ENCODE results near the gene MGP. TPM values are rescaled to one million over a fixed set of nuclear protein-coding genes. Genes with fewer than 3 reads are reported as not detected.
A peak's percentile ranks its signal among the peaks of the same experiment; 100 is the strongest.

The MGP gene
- polyA plus RNA-seq, 3 donors, result not detected

DNA sequence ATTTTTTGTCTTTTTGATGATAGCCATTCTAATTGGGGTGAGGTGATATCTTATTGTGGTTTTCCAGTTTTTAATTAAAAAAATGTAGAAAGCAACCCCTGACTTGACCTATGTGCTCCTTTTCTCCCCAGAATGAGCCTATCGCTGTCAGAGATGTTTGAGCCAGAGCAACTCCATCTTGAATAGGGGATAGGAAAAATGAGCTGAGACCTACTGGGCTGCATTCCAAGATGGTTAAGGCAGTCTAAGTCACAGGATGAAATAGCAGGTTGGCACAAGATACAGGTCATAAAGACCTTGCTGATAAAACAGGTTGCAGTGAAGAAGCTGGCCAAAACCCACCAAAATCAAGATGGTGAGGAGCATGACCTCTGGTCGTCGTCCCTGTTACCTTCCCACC lies 38.9 kb upstream of the MGP start:
- Mint-ChIP-seq H3K4me1 (peaks cover 5% of the 10 kb centered on the region), H3K9me3 (peaks cover 0 to 1% (median 0%) of the 10 kb centered on the region in 7 donors), H3K4me3 (no peak overlapping the region), H3K27ac (no peak overlapping the region), H3K36me3 (peaks cover 51% of the 10 kb centered on the region in 2 donors), H3K27me3 (ENCODE audit: low read depth in 3 of 3) (peaks cover 0 to 3% (median 0%) of the 10 kb centered on the region in 3 donors)
- H3K9ac ChIP-seq (ENCODE audit: insufficient read depth, low read length, poor library complexity, severe bottlenecking), result no peak overlapping the region
- WGBS (ENCODE audit: insufficient coverage), result no CpG with 5 or more reads among the region's 3 CpGs
- H3K79me2 ChIP-seq (ENCODE audit: insufficient read depth, low read length), result no peaks in the 10 kb centered on the region
- H2AFZ ChIP-seq (ENCODE audit: insufficient read depth, low read depth, low read length, poor library complexity, severe bottlenecking), result no peak overlapping the region
- peaks cover 0 to 6% of the 10 kb centered on the region in 2 donors for H3K4me1 ChIP-seq (ENCODE audit: control insufficient read depth in 1 of 2, insufficient read depth in 2 of 2, low read length in 2 of 2)
- no peak overlapping the region for H3K4me2 ChIP-seq (replicated peaks; ENCODE audit: extremely low read depth, low read length, poor library complexity, severe bottlenecking)
- H3K36me3 ChIP-seq (replicated peaks in 1 of 2; ENCODE audit: control insufficient read depth in 1 of 2, insufficient read depth in 2 of 2, low read length in 2 of 2), result peaks cover 31 to 50% of the 10 kb centered on the region in 2 donors
- TF ChIP-seq, protein P1, sequence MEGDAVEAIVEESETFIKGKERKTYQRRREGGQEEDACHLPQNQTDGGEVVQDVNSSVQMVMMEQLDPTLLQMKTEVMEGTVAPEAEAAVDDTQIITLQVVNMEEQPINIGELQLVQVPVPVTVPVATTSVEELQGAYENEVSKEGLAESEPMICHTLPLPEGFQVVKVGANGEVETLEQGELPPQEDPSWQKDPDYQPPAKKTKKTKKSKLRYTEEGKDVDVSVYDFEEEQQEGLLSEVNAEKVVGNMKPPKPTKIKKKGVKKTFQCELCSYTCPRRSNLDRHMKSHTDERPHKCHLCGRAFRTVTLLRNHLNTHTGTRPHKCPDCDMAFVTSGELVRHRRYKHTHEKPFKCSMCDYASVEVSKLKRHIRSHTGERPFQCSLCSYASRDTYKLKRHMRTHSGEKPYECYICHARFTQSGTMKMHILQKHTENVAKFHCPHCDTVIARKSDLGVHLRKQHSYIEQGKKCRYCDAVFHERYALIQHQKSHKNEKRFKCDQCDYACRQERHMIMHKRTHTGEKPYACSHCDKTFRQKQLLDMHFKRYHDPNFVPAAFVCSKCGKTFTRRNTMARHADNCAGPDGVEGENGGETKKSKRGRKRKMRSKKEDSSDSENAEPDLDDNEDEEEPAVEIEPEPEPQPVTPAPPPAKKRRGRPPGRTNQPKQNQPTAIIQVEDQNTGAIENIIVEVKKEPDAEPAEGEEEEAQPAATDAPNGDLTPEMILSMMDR (IDR thresholded peaks at IDR 0.05), result no peak
- no peaks in the 10 kb centered on the region for H3K9me3 ChIP-seq (replicated peaks in 1 of 2; ENCODE audit: control insufficient read depth in 1 of 2, insufficient read depth in 1 of 2, low read length in 2 of 2)
- no peak overlapping the region for H3K4me3 ChIP-seq (replicated peaks in 1 of 3; ENCODE audit: low read depth in 2 of 3, low read length in 3 of 3)
- no peaks in the 10 kb centered on the region for H4K20me1 ChIP-seq (ENCODE audit: insufficient read depth, low read length)
- no peak overlapping the region for H3K27ac ChIP-seq (ENCODE audit: low read depth in 1 of 2, low read length in 2 of 2)
- H3K27me3 ChIP-seq (ENCODE audit: control insufficient read depth in 2 of 2, insufficient read depth in 2 of 2, low read length in 2 of 2), result no peaks in the 10 kb centered on the region
- no peak for DNase-seq
- intact Hi-C loops (cut with micrococcal nuclease), result no loop called here

DNA sequence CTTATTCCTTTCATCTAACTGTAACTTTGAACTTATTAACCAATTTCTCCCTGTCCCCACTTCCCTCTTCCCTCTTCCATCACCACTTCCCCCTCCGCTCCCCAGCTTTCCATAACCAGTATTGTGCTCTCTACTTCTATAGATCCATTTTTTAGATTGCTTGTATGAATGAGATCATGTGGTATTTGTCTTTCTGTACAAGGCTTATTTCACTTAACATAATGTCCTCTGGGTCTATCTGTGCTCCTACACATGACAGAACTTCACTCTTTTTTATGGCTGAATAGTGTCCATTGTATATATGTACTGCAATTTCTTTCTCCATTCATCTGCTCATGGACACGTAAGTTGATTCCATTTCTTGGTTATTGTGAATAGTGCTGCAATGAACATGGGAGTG lies 38.3 kb upstream of the MGP start:
- Histone ChIP-seq H2AFZ (ENCODE audit: insufficient read depth, low read depth, low read length, poor library complexity, severe bottlenecking) (no peak overlapping the region), H3K4me2 (replicated peaks; ENCODE audit: extremely low read depth, low read length, poor library complexity, severe bottlenecking) (no peak overlapping the region), H3K4me1 (ENCODE audit: control insufficient read depth in 1 of 2, insufficient read depth in 2 of 2, low read length in 2 of 2) (peaks cover 0 to 6% of the 10 kb centered on the region in 2 donors), H3K79me2 (ENCODE audit: insufficient read depth, low read length) (no peaks in the 10 kb centered on the region), H3K27ac (ENCODE audit: low read depth in 1 of 2, low read length in 2 of 2) (no peak overlapping the region), H4K20me1 (ENCODE audit: insufficient read depth, low read length) (no peaks in the 10 kb centered on the region), H3K36me3 (replicated peaks in 1 of 2; ENCODE audit: control insufficient read depth in 1 of 2, insufficient read depth in 2 of 2, low read length in 2 of 2) (peaks cover 34 to 50% of the 10 kb centered on the region in 2 donors), H3K27me3 (ENCODE audit: control insufficient read depth in 2 of 2, insufficient read depth in 2 of 2, low read length in 2 of 2) (no peaks in the 10 kb centered on the region), H3K9ac (ENCODE audit: insufficient read depth, low read length, poor library complexity, severe bottlenecking) (no peak overlapping the region), H3K4me3 (replicated peaks in 1 of 3; ENCODE audit: low read depth in 2 of 3, low read length in 3 of 3) (no peak overlapping the region), H3K9me3 (replicated peaks in 1 of 2; ENCODE audit: control insufficient read depth in 1 of 2, insufficient read depth in 1 of 2, low read length in 2 of 2) (no peaks in the 10 kb centered on the region)
- H3K36me3 Mint-ChIP-seq, result peaks cover 53 to 56% of the 10 kb centered on the region in 2 donors
- H3K4me3 Mint-ChIP-seq, result no peak overlapping the region
- H3K27ac Mint-ChIP-seq, result peak overlapping the region in 1 of 7 donors; percentile 12
- TF ChIP-seq, protein P1 (IDR thresholded peaks at IDR 0.05), result no peak
- intact Hi-C loops (cut with micrococcal nuclease), result no loop called here
- peaks cover 5% of the 10 kb centered on the region for H3K4me1 Mint-ChIP-seq
- peak in 1 of 3 donors; percentile 10 for DNase-seq
- no CpG with 5 or more reads among the region's 2 CpGs for WGBS (ENCODE audit: insufficient coverage)
- H3K9me3 Mint-ChIP-seq, result peaks cover 0 to 1% (median 0%) of the 10 kb centered on the region in 7 donors
- peaks cover 0 to 3% (median 0%) of the 10 kb centered on the region in 3 donors for H3K27me3 Mint-ChIP-seq (ENCODE audit: low read depth in 3 of 3)

Data from CD14-positive monocyte (primary cell).